Activated T-helper 2 cell treated with anti-CD3 and anti-CD28 coated beads, Interferon-gamma antibody, Interleukin-2, Interleukin-4, amounts not matched to agents 10 μg/mL and 5 μg/mL and 100 μg/mL, durations not matched to agents 14 hours and 24 hours and 36 hours (primary cell): ENCODE results near the gene AQP3. TPM values are rescaled to one million over a fixed set of nuclear protein-coding genes. Genes with fewer than 3 reads are reported as not detected.

Experiments used
- DNase-seq: peaks from one replicate; pipeline ENCODE4 v3.0.0; 2021; ENCODE audit warnings: low spot score
- H3K27ac Mint-ChIP-seq: one replicate; pipeline ENCODE4 v1.8.0; 2021; ENCODE audit warnings: mixed read lengths
- H3K27me3 Mint-ChIP-seq: one replicate; pipeline ENCODE4 v1.8.0; 2021; ENCODE audit warnings: low read depth, mixed read lengths
- H3K36me3 Mint-ChIP-seq: one replicate; pipeline ENCODE4 v1.8.0; 2021; ENCODE audit warnings: low read depth, mixed read lengths
- H3K4me1 Mint-ChIP-seq: one replicate; pipeline ENCODE4 v1.8.0; 2021; ENCODE audit warnings: low read depth, mixed read lengths
- H3K4me3 Mint-ChIP-seq: one replicate; pipeline ENCODE4 v1.8.0; 2021; ENCODE audit warnings: low read depth, mild to moderate bottlenecking, moderate library complexity, mixed read lengths
- H3K9me3 Mint-ChIP-seq: one replicate; pipeline ENCODE4 v1.8.0; 2021; ENCODE audit warnings: mixed read lengths
- intact Hi-C: fragments of 100-400 bp; cut with micrococcal nuclease; formaldehyde crosslinking; loops from one replicate; pipeline ENCODE4 v1.15.1; 2023
- total RNA-seq: library from RNA; stranded (reverse); gene quantifications from 2 replicates; pipeline ENCODE4 v1.2.3, GENCODE V29; 2022

Gene AQP3
- total RNA-seq, 1 donor from 2014 or later: 2.1 TPM

GRCh38 chr9:33445389-33446239 is 1.8 kb downstream of the AQP3 start:
- no peaks in the 10 kb centered on the region for H3K9me3 Mint-ChIP-seq
- H3K27me3 Mint-ChIP-seq: no peaks in the 10 kb centered on the region
- peak overlapping the region; percentile 79 for H3K27ac Mint-ChIP-seq
- DNase-seq: no peak
- H3K4me1 Mint-ChIP-seq: peaks cover 26% of the 10 kb centered on the region
- peak overlapping the region; percentile 81 for H3K4me3 Mint-ChIP-seq
- peaks cover 3% of the 10 kb centered on the region for H3K36me3 Mint-ChIP-seq
- intact Hi-C loops: loop anchor here (1.0 to 2.0 kb wide), 3 partner anchors 30 to 155 kb away; partner anchors contain the start of gene NFX1

GRCh38 chr9:33443464-33444154 is 3.8 kb downstream of the AQP3 start:
- Mint-ChIP-seq H3K4me3 (no peak overlapping the region), H3K4me1 (peaks cover 29% of the 10 kb centered on the region), H3K27me3 (no peaks in the 10 kb centered on the region), H3K36me3 (peaks cover 7% of the 10 kb centered on the region), H3K27ac (no peak overlapping the region), H3K9me3 (no peaks in the 10 kb centered on the region)
- intact Hi-C loops: no loop called here
- no peak for DNase-seq

DNA sequence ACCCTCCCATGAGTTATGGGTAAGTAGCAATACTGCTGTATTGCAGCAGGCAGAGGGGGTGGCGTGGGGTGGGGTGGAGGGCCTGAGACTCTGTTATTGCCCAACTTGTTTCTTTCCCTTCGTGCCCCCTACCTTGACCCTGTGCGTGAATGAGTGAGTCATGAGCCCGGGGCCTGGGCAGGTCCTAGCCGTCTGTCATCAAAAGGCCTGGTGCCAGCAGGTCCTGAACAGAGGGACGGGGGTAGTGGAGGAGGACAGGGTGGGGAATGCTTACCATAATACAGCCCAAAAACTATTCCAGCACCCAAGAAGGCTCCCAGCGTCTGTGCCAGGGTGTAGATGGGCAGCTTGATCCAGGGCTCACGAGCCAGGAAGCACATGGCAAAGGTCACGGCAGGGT is 4.3 kb downstream of the AQP3 start:
- H3K27ac Mint-ChIP-seq: no peak overlapping the region
- intact Hi-C loops: no loop called here
- DNase-seq: no peak
- peaks cover 7% of the 10 kb centered on the region for H3K36me3 Mint-ChIP-seq
- H3K4me1 Mint-ChIP-seq: peaks cover 26% of the 10 kb centered on the region
- no peak overlapping the region for H3K4me3 Mint-ChIP-seq
- no peaks in the 10 kb centered on the region for H3K27me3 Mint-ChIP-seq
- no peaks in the 10 kb centered on the region for H3K9me3 Mint-ChIP-seq

DNA sequence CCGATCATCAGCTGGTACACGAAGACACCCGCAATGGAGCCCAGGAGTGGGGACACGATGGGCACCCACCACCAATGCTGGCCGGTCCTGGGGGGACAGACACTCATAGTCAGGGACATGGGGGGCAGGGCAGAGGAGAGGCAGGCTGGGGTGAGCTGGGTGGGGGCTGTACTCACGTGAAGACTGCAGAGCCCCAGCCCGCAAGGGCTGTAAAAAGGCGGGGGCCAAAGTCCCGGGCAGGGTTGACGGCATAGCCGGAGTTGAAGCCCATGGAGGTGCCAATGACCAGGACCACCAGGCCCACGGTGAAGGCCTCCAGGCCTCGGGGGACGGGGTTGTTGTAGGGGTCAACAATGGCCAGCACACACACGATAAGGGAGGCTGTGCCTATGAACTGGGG is 5.3 kb downstream of the AQP3 start:
- Mint-ChIP-seq H3K9me3 (no peaks in the 10 kb centered on the region), H3K4me1 (peaks cover 24% of the 10 kb centered on the region), H3K27me3 (no peaks in the 10 kb centered on the region), H3K27ac (no peak overlapping the region), H3K4me3 (no peak overlapping the region), H3K36me3 (peaks cover 7% of the 10 kb centered on the region)
- intact Hi-C loops: no loop called here
- no peak for DNase-seq

DNA sequence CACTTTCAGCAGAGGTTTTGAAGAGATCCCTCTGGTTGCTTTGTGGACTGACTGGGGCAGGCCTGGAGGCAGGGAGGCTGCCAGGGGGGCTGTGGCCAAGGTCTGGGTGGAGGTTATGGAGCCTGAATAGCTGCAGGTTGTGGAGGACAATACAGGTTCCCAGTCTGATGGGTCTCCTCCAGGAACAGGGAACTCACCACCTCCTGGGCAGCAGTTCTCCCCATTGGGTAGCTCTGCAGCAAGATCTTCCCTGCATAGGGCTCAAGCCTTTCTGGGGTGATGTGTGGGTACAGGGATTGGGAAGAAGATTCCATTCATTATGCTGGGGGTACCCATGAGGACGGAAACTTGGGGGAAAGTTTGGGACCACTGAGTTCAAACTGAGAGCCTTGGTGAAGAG is 6.8 kb downstream of the AQP3 start:
- DNase-seq: no peak
- intact Hi-C loops: no loop called here
- Mint-ChIP-seq H3K4me1 (peaks cover 8% of the 10 kb centered on the region), H3K36me3 (peaks cover 7% of the 10 kb centered on the region), H3K4me3 (no peak overlapping the region), H3K27me3 (no peaks in the 10 kb centered on the region), H3K27ac (no peak overlapping the region), H3K9me3 (no peaks in the 10 kb centered on the region)

DNA sequence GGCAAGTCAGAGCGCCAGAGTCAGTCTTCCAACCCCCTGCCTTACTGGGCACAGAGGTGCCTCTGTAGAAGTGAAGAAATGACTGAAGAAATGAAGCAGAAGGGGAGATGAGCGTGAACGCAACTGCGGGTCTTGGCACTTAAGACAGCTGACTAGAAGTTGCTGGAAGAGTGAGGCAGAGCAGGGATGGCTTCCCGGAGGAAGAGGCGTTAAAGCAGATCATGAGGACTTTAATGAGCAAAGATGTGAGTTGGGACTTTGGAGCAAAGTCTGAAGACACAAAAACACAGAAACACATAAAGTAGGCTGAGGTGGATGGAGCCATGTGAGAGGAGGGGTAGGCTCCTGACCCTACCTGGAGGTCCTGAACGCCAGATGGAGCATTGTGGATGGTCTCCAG is 7.2 kb downstream of the AQP3 start:
- no peak for DNase-seq
- peaks cover 7% of the 10 kb centered on the region for H3K36me3 Mint-ChIP-seq
- H3K9me3 Mint-ChIP-seq: no peaks in the 10 kb centered on the region
- peaks cover 7% of the 10 kb centered on the region for H3K4me1 Mint-ChIP-seq
- intact Hi-C loops: no loop called here
- no peak overlapping the region for H3K27ac Mint-ChIP-seq
- H3K27me3 Mint-ChIP-seq: no peaks in the 10 kb centered on the region
- H3K4me3 Mint-ChIP-seq: no peak overlapping the region

GRCh38 chr9:33439731-33440130 is 7.7 kb downstream of the AQP3 start:
- Mint-ChIP-seq H3K27me3 (no peaks in the 10 kb centered on the region), H3K9me3 (no peaks in the 10 kb centered on the region), H3K4me1 (peaks cover 5% of the 10 kb centered on the region), H3K36me3 (peaks cover 7% of the 10 kb centered on the region), H3K4me3 (no peak overlapping the region), H3K27ac (no peak overlapping the region)
- no peak for DNase-seq
- intact Hi-C loops: no loop called here

DNA sequence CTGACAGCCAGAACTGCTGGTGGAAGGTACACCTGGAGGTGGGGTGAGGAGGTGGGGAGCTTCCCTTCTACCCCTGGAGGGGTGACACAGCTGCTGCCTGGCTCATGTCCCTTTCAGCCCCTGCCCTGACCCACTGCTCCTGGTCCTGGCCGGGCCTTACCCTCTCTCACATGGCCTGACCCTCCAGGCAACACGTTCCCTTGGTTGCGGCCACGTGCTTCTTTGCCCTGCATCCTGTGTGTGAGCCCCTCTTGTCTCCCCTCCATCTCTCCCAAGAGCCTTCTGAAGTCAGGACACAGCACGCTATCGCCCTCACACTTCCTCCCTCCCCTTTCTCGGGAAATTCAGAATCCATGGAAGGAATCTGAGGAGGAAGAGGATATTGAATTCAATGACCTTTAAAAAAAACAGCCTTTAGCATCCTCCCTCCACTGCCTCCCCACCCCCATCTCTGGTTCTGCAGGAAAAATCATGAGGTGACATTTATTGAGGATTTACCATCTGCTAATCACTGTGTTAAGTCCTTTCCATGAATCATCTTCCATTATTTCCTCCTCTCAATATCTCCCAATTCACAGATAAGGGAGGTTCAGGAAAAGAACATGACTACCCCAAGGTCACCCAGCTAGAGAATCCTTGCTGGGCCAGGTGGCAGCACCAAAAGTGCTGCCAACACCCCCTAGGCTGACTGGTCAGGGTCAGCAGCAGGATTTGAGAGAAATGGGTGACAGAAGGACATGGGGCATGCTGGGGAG is 8.3 kb downstream of the AQP3 start:
- Mint-ChIP-seq H3K27ac (no peak overlapping the region), H3K27me3 (no peaks in the 10 kb centered on the region), H3K4me1 (peaks cover 8% of the 10 kb centered on the region), H3K9me3 (no peaks in the 10 kb centered on the region), H3K4me3 (no peak overlapping the region), H3K36me3 (peaks cover 7% of the 10 kb centered on the region)
- DNase-seq: no peak
- intact Hi-C loops: no loop called here

GRCh38 chr9:33437898-33438297 is 9.5 kb downstream of the AQP3 start:
- H3K27ac Mint-ChIP-seq: no peak overlapping the region
- H3K4me1 Mint-ChIP-seq: peaks cover 10% of the 10 kb centered on the region
- intact Hi-C loops: no loop called here
- H3K36me3 Mint-ChIP-seq: peaks cover 7% of the 10 kb centered on the region
- H3K4me3 Mint-ChIP-seq: no peak overlapping the region
- no peaks in the 10 kb centered on the region for H3K9me3 Mint-ChIP-seq
- no peaks in the 10 kb centered on the region for H3K27me3 Mint-ChIP-seq
- no peak for DNase-seq

DNA sequence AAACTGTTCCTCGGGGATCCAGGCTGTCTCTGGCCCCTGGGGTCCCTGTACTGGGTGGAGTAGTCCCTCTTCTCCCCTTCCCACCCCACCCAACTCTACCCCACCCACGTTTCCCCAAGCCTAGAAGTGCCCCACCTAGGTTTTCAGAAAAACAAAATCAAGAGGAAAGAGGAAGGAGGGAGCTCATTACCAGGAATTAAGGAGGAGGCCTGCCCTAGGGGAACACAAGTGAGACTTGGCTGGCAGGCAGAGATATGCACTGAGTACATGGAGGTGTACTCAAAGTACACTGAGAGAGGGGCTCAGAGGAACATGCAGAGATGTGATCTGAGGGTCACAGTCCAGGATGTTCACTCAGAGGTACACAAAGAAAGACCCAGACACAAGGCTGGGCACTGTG is 10.2 kb downstream of the AQP3 start:
- no peak overlapping the region for H3K4me3 Mint-ChIP-seq
- no peaks in the 10 kb centered on the region for H3K27me3 Mint-ChIP-seq

DNA sequence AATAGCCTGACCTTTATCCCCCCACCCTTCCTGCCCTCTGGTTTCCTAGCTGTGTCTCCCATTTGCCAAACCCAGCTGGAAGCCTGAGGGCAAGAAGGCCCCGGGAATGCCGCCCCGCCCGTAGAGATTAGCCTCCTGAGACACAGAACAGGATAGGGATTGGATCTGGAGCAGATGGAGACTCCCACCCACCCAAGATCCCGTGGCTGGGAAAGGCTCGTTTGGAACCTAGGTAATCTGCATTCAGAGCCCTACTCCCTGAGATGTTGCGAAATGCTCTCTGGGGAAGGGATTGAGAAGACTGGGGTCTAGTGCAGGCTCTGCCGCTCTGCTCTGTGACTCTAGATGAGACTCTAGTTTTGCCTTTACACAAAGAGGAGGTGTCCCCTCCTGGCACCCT is 10.9 kb downstream of the AQP3 start:
- no peak for DNase-seq
- peaks cover 11% of the 10 kb centered on the region for H3K4me1 Mint-ChIP-seq
- no peak overlapping the region for H3K4me3 Mint-ChIP-seq
- peaks cover 7% of the 10 kb centered on the region for H3K36me3 Mint-ChIP-seq
- H3K27ac Mint-ChIP-seq: no peak overlapping the region
- intact Hi-C loops: no loop called here
- H3K27me3 Mint-ChIP-seq: no peaks in the 10 kb centered on the region
- H3K9me3 Mint-ChIP-seq: no peaks in the 10 kb centered on the region

More for the DNA sequence above, 10.2 kb downstream of the AQP3 start:
- intact Hi-C loops: no loop called here
- Mint-ChIP-seq H3K4me1 (peaks cover 10% of the 10 kb centered on the region), H3K9me3 (no peaks in the 10 kb centered on the region), H3K27ac (no peak overlapping the region), H3K36me3 (peaks cover 7% of the 10 kb centered on the region)
- no peak for DNase-seq

DNA sequence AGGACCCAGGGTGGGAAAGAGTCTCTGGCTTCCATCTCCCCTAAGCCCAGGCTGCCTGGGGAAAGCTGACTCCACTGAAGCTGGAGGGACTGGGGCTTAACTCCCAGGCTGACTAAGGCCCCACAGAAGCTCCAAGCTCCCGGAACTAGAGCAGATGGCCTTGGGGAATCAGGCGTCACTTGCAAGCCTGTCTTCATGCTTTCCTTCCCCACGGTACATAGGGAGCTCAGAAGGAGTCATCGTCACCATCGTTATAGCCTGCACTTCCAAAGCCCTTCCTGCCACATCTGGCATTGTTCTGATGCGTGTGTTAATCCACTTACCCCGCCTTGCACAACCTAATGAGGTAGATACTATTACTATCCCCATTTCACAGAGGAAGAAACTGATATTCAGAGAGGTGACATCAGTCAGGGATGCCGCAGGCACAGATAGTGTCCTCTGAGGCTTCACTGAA is 11.5 kb downstream of the AQP3 start:
- intact Hi-C loops: no loop called here
- no peak for DNase-seq
- Mint-ChIP-seq H3K9me3 (no peaks in the 10 kb centered on the region), H3K27ac (no peak overlapping the region), H3K36me3 (peaks cover 6% of the 10 kb centered on the region), H3K4me1 (peaks cover 12% of the 10 kb centered on the region), H3K4me3 (no peak overlapping the region), H3K27me3 (no peaks in the 10 kb centered on the region)
